GM12878 (cell line): ENCODE data around the gene CDK3. TPM values are rescaled to one million over a fixed set of nuclear protein-coding genes. Genes with fewer than 3 reads are reported as not detected.

Source experiments
- ATAC-seq: fragments of 200-7000 bp; cut with Tn5 transposase; 3 replicates; pipeline ENCODE4 v1.9.1; 2020; ENCODE audit warnings: mild to moderate bottlenecking, moderate library complexity
- BruUV-seq: library from RNA; stranded (reverse); fragments of 400-500 nt; replicated peaks from 2 replicates; lab custom pipeline; 2021; lab: Mats Ljungman, UMichigan
- CTCF ChIA-PET: fragments of 300-600 bp; sonication (Branson Sonifier 250); formaldehyde crosslinking; extraction: SDS; loops from one replicate; lab custom pipeline; 2021; ENCODE audit warnings: inconsistent platforms; lab: Yijun Ruan, JAX
- POLR2A ChIA-PET: fragments of 350-600 bp; formaldehyde crosslinking; extraction: SDS; loops from one replicate; lab custom pipeline; 2021; ENCODE audit warnings: inconsistent platforms; lab: Charles Lee
- RAD21 ChIA-PET: fragments of 300-600 bp; sonication (Branson Sonifier 250); formaldehyde crosslinking; loops from one replicate; lab custom pipeline; 2023; ENCODE audit warnings: antibody characterized with exemption; ENCODE audit not compliant: unreplicated experiment; lab: Charles Lee
- SMC1A ChIA-PET: fragments of 300-600 bp; sonication (Branson Sonifier 250); formaldehyde crosslinking; loops from one replicate; lab custom pipeline; 2023; ENCODE audit not compliant: unreplicated experiment, uncharacterized antibody; lab: Charles Lee
- DNase-seq: peaks from one replicate; pipeline ENCODE4 v3.0.0-alpha.2; 2011; ENCODE audit warnings: low read depth, low spot score
- FAIRE-seq: peaks from 3 replicates; lab custom pipeline; 2011; peaks lifted over from hg19 to GRCh38; lab: Jason Lieb, UNC
- H2AFZ ChIP-seq: 2 replicates; pipeline ENCODE4 v1.6.0; 2011; ENCODE audit warnings: low read depth, low read length, control low read depth; ENCODE audit not compliant: control insufficient read depth
- H3K27ac ChIP-seq: 2 replicates; pipeline ENCODE4 v1.5.1; 2011; ENCODE audit warnings: control low read depth; ENCODE audit not compliant: control insufficient read depth, insufficient read depth
- H3K27me3 ChIP-seq, 2 experiments: replicated peaks in 1 of 2; 2 replicates each; pipeline versions ENCODE4 v1.6.0 to v1.6.1; 2011; ENCODE audit warnings: low read length in 1 of 2; ENCODE audit not compliant: control insufficient read depth in 2 of 2, insufficient read depth in 2 of 2
- H3K36me3 ChIP-seq, 2 experiments: 2 replicates each; pipeline ENCODE4 v1.5.1; 2011; ENCODE audit warnings: low read length in 1 of 2; ENCODE audit not compliant: control insufficient read depth in 2 of 2, insufficient read depth in 2 of 2
- H3K4me1 ChIP-seq: 2 replicates; pipeline ENCODE4 v1.6.1; 2011; ENCODE audit warnings: mild to moderate bottlenecking, low read length, moderate library complexity, mixed read lengths; ENCODE audit not compliant: control insufficient read depth, insufficient read depth
- H3K4me2 ChIP-seq: 2 replicates; pipeline ENCODE4 v1.6.0; 2011; ENCODE audit warnings: control low read depth; ENCODE audit not compliant: control insufficient read depth, insufficient read depth
- H3K4me3 ChIP-seq: fragments of 200-600 bp; sonication (generic); 2 replicates; pipeline ENCODE4 v1.5.1; 2016
- H3K79me2 ChIP-seq: 2 replicates; pipeline ENCODE4 v1.6.0; 2011; ENCODE audit warnings: low read length; ENCODE audit not compliant: control insufficient read depth, insufficient read depth
- H3K9ac ChIP-seq: 2 replicates; pipeline ENCODE4 v1.8.0; 2011; ENCODE audit warnings: low read length, control low read depth, mixed read lengths; ENCODE audit not compliant: control insufficient read depth, insufficient read depth
- H3K9me3 ChIP-seq: replicated peaks from 3 replicates; pipeline ENCODE4 v1.5.1; 2011; ENCODE audit warnings: mild to moderate bottlenecking, low read length; ENCODE audit not compliant: control insufficient read depth, insufficient read depth
- H4K20me1 ChIP-seq: 2 replicates; pipeline ENCODE4 v1.6.0; 2011; ENCODE audit not compliant: control insufficient read depth, insufficient read depth
- BCL3 ChIP-seq: IDR thresholded peaks from 2 replicates; pipeline ENCODE4 v1.6.1; 2011; ENCODE audit warnings: borderline replicate concordance, low read depth, mild to moderate bottlenecking, moderate library complexity, low read length; ENCODE audit not compliant: insufficient read depth, poor library complexity, severe bottlenecking
- MEF2A ChIP-seq: IDR thresholded peaks from 2 replicates; pipeline ENCODE4 v1.6.1; 2011; ENCODE audit warnings: low read depth, mild to moderate bottlenecking, low read length, moderate library complexity; ENCODE audit not compliant: insufficient read depth
- WGBS: methylation state at CpG from one replicate; pipeline ENCODE4 v1.1.6; 2016; ENCODE audit warnings: low lambda C conversion rate; ENCODE audit not compliant: insufficient replicate concordance, insufficient coverage; ENCODE audit errors: missing lambda C conversion rate; 5-methylcytosine and 5-hydroxymethylcytosine counted together
- in situ Hi-C: fragments of 300-500 bp; cut with MboI; formaldehyde crosslinking; loops from 9 replicates; pipeline ENCODE4 v1.14.3; 2018; ENCODE audit warnings: mixed read lengths
- intact Hi-C: fragments of 100-400 bp; cut with micrococcal nuclease; formaldehyde crosslinking; loops from one replicate; pipeline ENCODE4 v1.14.2; 2022; ENCODE audit not compliant: unreplicated experiment
- polyA plus RNA-seq, 11 experiments: library from polyadenylated mRNA; depleted of rRNA in 4 of 11; unstranded in 6 of 11; stranded (reverse) in 5 of 11; fragments of >200 nt; fragmentation: Nextera tagmentation in 4 of 11; fragmentation: Illumina TruSeq in 1 of 11; extraction: Ambion mirVana in 4 of 11; extraction: Trizol in 1 of 11; gene quantifications; 1 replicate in 1 of 11; 2 replicates in 10 of 11; pipeline versions ENCODE4 v1.2.1 to v1.2.3, GENCODE V29; 2011 to 2016; ENCODE audit warnings: inconsistent platforms in 2 of 11, missing spikeins in 2 of 11, low read depth in 1 of 11
- total RNA-seq, 4 experiments: library from RNA; depleted of rRNA in 3 of 4; stranded (reverse); fragments of >200 nt in 3 of 4; fragmentation: Illumina TruSeq in 1 of 4; extraction: Trizol in 1 of 4; gene quantifications; 2 replicates each; pipeline versions ENCODE4 v1.2.1 to v1.2.3, GENCODE V29; 2013 to 2021
- TF ChIP-seq, protein P1 (sequence below): fragments of 450-650 bp; IDR thresholded peaks from 2 replicates; pipeline ENCODE4 v1.6.1; 2017; ENCODE audit warnings: antibody characterized with exemption, mild to moderate bottlenecking, moderate library complexity

The CDK3 gene
- total and polyA plus RNA-seq, 10 of the 15 experiments (the other 5 are each of a cell fraction or from before 2014, with no cell fraction given), result 1.1 to 7.1 (median 4.2) TPM

DNA sequence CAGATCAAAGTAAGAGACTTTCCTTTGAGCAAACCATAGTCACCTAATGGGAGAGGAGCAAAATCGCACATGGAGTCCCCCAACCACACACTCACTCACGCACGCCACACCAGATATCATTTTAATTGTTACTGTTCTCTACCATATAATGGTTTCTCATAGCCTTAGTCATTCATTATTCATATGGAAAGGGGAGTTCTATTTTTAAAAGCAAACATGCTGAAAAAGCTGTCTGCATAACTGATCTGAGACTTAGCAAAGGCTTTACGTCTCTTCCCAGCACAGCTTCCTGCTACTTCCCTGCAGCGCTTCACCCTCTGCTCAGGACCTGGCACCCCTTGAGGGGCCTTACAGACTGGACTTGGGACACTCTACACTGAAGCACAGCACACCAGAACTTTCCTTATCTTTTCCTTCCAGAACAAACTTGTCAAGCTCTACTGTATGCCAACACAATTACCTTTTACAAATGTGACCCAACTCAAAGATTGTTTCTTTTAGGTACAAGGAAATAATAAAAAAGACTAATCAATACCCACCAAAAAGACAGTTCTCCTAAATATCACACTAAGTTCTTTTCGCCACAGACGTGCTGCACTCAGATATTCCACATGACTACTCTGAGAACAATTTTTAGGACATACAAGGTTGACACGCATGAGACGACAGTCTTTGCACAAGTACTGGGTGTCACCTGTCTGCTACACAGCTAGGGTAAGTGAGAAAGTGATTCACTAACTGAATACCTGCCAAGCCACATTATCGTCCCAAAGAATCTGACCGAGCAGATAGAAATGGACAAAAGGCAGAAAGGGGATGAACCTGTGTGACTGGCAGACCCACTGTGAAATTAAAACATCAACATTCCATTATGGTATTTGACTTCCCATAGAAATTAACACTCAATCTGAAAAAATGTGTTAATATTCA, 50.1 kb downstream of the CDK3 start:
- H3K4me3 ChIP-seq, result no peak overlapping the region
- ChIA-PET RAD21 (no interaction called here), POLR2A (no interaction called here), CTCF (interaction anchor here (0.6 to 0.9 kb wide), 2 partner anchors 13 to 55 kb away, joined by 3 to 5 read pairs; no protein-coding TSS in a partner anchor), SMC1A (no interaction called here)
- ATAC-seq, result no peak
- no peaks in the 10 kb centered on the region for H3K9me3 ChIP-seq
- H2AFZ ChIP-seq, result no peak overlapping the region
- no peaks in the 10 kb centered on the region for H3K79me2 ChIP-seq
- peaks cover 19 to 40% of the 10 kb centered on the region in 2 experiments for H3K36me3 ChIP-seq
- TSS peak; percentile 10 for BruUV-seq
- WGBS, result 97% methylated on average over 11 of the region's 11 CpGs
- no peak for DNase-seq
- in situ Hi-C loops (no loop called here), intact Hi-C loops (no loop called here)
- no peak overlapping the region for H3K4me2 ChIP-seq
- no peaks in the 10 kb centered on the region for H4K20me1 ChIP-seq
- TF ChIP-seq BCL3 (peak; percentile 67), MEF2A (no peak)
- TF ChIP-seq, protein P1, sequence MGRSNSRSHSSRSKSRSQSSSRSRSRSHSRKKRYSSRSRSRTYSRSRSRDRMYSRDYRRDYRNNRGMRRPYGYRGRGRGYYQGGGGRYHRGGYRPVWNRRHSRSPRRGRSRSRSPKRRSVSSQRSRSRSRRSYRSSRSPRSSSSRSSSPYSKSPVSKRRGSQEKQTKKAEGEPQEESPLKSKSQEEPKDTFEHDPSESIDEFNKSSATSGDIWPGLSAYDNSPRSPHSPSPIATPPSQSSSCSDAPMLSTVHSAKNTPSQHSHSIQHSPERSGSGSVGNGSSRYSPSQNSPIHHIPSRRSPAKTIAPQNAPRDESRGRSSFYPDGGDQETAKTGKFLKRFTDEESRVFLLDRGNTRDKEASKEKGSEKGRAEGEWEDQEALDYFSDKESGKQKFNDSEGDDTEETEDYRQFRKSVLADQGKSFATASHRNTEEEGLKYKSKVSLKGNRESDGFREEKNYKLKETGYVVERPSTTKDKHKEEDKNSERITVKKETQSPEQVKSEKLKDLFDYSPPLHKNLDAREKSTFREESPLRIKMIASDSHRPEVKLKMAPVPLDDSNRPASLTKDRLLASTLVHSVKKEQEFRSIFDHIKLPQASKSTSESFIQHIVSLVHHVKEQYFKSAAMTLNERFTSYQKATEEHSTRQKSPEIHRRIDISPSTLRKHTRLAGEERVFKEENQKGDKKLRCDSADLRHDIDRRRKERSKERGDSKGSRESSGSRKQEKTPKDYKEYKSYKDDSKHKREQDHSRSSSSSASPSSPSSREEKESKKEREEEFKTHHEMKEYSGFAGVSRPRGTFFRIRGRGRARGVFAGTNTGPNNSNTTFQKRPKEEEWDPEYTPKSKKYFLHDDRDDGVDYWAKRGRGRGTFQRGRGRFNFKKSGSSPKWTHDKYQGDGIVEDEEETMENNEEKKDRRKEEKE, result no peak
- no peak overlapping the region for H3K9ac ChIP-seq
- peaks cover 11% of the 10 kb centered on the region for H3K4me1 ChIP-seq
- H3K27me3 ChIP-seq, result no peaks in the 10 kb centered on the region
- no peak overlapping the region for H3K27ac ChIP-seq
- no peak for FAIRE-seq
